HG03103 (cell line): ENCODE results near the gene AGBL3.

Experiments
- ATAC-seq: cut with Tn5 transposase; IDR thresholded peaks from one replicate; pipeline ENCODE4 v1.9.1; 2021; ENCODE audit warnings: low read depth; ENCODE audit not compliant: unreplicated experiment

AGBL3 gene

DNA sequence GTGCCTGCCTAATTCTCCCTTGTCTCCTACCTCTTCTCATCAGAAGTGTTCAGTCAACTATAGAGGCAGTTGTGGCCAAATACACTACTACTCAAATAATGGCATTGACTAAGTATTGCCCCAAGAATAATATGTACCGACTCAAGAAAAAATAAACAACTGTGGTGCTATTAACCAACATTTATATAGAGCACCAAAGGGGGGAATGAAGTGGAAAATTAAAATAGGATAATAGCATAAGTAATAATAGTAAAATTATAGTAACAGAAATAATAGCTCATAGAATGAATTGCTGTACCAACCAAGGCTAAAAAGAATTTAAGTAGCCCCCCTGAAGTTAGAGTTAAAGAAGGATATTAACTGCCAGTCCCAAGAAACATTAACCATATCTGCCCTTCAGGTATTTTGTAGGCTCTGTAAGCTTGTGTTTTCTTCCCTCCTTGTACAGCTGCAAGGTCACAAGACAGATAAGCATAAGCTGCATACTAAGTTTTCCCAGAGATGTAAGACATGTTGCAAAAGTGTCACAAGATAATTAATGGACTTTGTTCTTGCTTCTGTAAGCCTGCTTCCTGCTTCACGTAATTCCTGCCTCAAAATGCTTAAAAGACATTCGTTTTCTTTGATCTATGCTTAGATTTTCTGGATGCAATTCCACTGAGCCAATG is 195.1 kb downstream of the AGBL3 start:
- no peak for ATAC-seq

GRCh38 chr7:135181929-135182678 is 195.8 kb downstream of the AGBL3 start:
- no peak for ATAC-seq

DNA sequence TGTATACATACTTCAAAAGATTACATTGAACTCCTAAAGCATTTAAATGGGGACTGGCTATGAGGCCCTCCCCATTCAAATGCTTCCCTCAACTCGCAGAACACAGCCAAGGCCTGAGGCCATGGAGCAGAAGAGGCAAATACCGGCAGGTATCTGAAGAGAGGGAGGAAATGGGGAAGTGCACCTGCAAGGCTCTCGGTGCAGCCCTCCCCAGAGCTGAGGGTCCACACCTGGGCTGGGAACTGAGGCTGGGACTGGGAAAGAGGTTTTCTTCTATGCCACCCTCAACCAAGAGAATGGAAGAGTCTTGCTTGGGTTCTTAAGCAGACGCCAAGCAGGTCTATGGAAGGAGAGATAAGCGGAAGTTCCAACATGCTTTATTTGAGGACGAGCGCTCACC is 197.2 kb downstream of the AGBL3 start:
- no peak for ATAC-seq

GRCh38 chr7:135184254-135184841 is 198.0 kb downstream of the AGBL3 start:
- no peak for ATAC-seq
